ENCODE results near the gene MAGI2.

The MAGI2 gene

GRCh38 chr7:78223598-78223997, 1229.9 kb downstream of the MAGI2 start:
- DNase-seq (ENCODE audit: low spot score), result no peak

GRCh38 chr7:78222001-78222751, 1231.3 kb downstream of the MAGI2 start:
- DNase-seq (ENCODE audit: low spot score), result no peak

GRCh38 chr7:78220754-78221153, 1232.7 kb downstream of the MAGI2 start:
- DNase-seq (ENCODE audit: low spot score), result no peak

- DNase-seq (ENCODE audit: low spot score), result no peak
Measured at GRCh38 chr7:78218876-78219275, 1234.6 kb downstream of the MAGI2 start.

- no peak for DNase-seq (ENCODE audit: low spot score)
Measured at GRCh38 chr7:78218051-78218450, 1235.4 kb downstream of the MAGI2 start.

- DNase-seq (ENCODE audit: low spot score), result no peak
Measured at GRCh38 chr7:78215199-78215598, 1238.3 kb downstream of the MAGI2 start.

GRCh38 chr7:78213402-78213801, 1240.1 kb downstream of the MAGI2 start:
- no peak for DNase-seq (ENCODE audit: low spot score)

- no peak for DNase-seq (ENCODE audit: low spot score)
Measured at GRCh38 chr7:78212476-78213060, 1240.9 kb downstream of the MAGI2 start.

- no peak for DNase-seq (ENCODE audit: low spot score)
Measured at GRCh38 chr7:78207269-78207668, 1246.2 kb downstream of the MAGI2 start.

- DNase-seq (ENCODE audit: low spot score), result no peak
Measured at GRCh38 chr7:78206769-78207168, 1246.7 kb downstream of the MAGI2 start.

- no peak for DNase-seq (ENCODE audit: low spot score)
Measured at GRCh38 chr7:78203042-78203720, 1250.3 kb downstream of the MAGI2 start.

GRCh38 chr7:78198756-78199155, 1254.7 kb downstream of the MAGI2 start:
- no peak for DNase-seq (ENCODE audit: low spot score)

- DNase-seq (ENCODE audit: low spot score), result no peak
Measured at GRCh38 chr7:78197447-78197846, 1256.0 kb downstream of the MAGI2 start.

GRCh38 chr7:78195281-78195680, 1258.2 kb downstream of the MAGI2 start:
- DNase-seq (ENCODE audit: low spot score), result no peak

- DNase-seq (ENCODE audit: low spot score), result no peak
Measured at GRCh38 chr7:78194611-78195010, 1258.9 kb downstream of the MAGI2 start.

- no peak for DNase-seq (ENCODE audit: low spot score)
Measured at GRCh38 chr7:78191475-78192079, 1261.9 kb downstream of the MAGI2 start.

GRCh38 chr7:78189762-78190161, 1263.7 kb downstream of the MAGI2 start:
- no peak for DNase-seq (ENCODE audit: low spot score)

- DNase-seq (ENCODE audit: low spot score), result no peak
Measured at GRCh38 chr7:78185149-78185745, 1268.2 kb downstream of the MAGI2 start.

GRCh38 chr7:78184299-78184698, 1269.2 kb downstream of the MAGI2 start:
- no peak for DNase-seq (ENCODE audit: low spot score)

GRCh38 chr7:78179827-78180477, 1273.5 kb downstream of the MAGI2 start:
- no peak for DNase-seq (ENCODE audit: low spot score)

- peak; percentile 29 for DNase-seq (ENCODE audit: low spot score)
Measured at GRCh38 chr7:78179211-78179610, 1274.3 kb downstream of the MAGI2 start.

- no peak for DNase-seq (ENCODE audit: low spot score)
Measured at GRCh38 chr7:78178319-78178718, 1275.1 kb downstream of the MAGI2 start.

All from Ammon's horn (tissue), 1 donor.